Activated T-cell treated with anti-CD3 and anti-CD28 coated beads for 48 hours (primary cell): Measurements from ENCODE around the gene MT1H.
A peak's percentile ranks its signal among the peaks of the same experiment; 100 is the strongest.
"Not testable (repeated sequence)": the region's sequence is repeated elsewhere in the genome, so short reads cannot be mapped to it uniquely, and the experiment has no call there.

ENCODE experiments used
- DNase-seq: peaks from one replicate; pipeline ENCODE4 v3.0.0-alpha.2; 2020; ENCODE audit warnings: low read depth

Gene MT1H

GRCh38 chr16:56669005-56669839, at the start of gene MT1H:
Gene MT1H, plus strand, starts transcription at chr16:56669814. Its CDS starts 71 bp downstream, at chr16:56669885.
- peak; percentile 30 for DNase-seq

GRCh38 chr16:56620339-56620897, 49.2 kb upstream of the MT1H start:
- DNase-seq, result no peak

GRCh38 chr16:56621665-56622445, 47.8 kb upstream of the MT1H start:
- not testable (repeated sequence) for DNase-seq

- not testable (repeated sequence) for DNase-seq
Observed at GRCh38 chr16:56623184-56623583, 46.4 kb upstream of the MT1H start.

- no peak for DNase-seq
Observed at GRCh38 chr16:56623637-56624036, 46.0 kb upstream of the MT1H start.

GRCh38 chr16:56625140-56625942, 44.3 kb upstream of the MT1H start, which contains the start of gene MT1E:
Gene MT1E, plus strand, starts transcription at chr16:56625781. Its CDS starts 71 bp downstream, at chr16:56625852.
- peak; percentile 74 for DNase-seq

- DNase-seq, result no peak
Observed at GRCh38 chr16:56625943-56626654, 43.5 kb upstream of the MT1H start.

GRCh38 chr16:56626685-56627084, 42.9 kb upstream of the MT1H start:
- no peak for DNase-seq

GRCh38 chr16:56628486-56629350, 40.9 kb upstream of the MT1H start:
- DNase-seq, result no peak

- DNase-seq, result no peak
Observed at GRCh38 chr16:56629531-56629930, 40.1 kb upstream of the MT1H start.

- DNase-seq, result no peak
Observed at GRCh38 chr16:56630134-56630533, 39.5 kb upstream of the MT1H start.

- no peak for DNase-seq
Observed at GRCh38 chr16:56631197-56631596, 38.4 kb upstream of the MT1H start.

GRCh38 chr16:56631832-56632155, 37.8 kb upstream of the MT1H start:
- no peak for DNase-seq

GRCh38 chr16:56632156-56632847, 37.3 kb upstream of the MT1H start, which contains the start of gene MT1M:
Gene MT1M, plus strand, starts transcription at chr16:56632659. Its CDS starts 73 bp downstream, at chr16:56632732.
- DNase-seq, result no peak

- no peak for DNase-seq
Observed at GRCh38 chr16:56632848-56633365, 36.7 kb upstream of the MT1H start.

GRCh38 chr16:56633535-56633934, 36.1 kb upstream of the MT1H start:
- no peak for DNase-seq

GRCh38 chr16:56634715-56635440, 34.7 kb upstream of the MT1H start:
- DNase-seq, result no peak

GRCh38 chr16:56635441-56635967, 34.1 kb upstream of the MT1H start:
- DNase-seq, result no peak
